PC-3 (cell line): ENCODE data around the gene TMEM129.

ENCODE experiments used
- CTCF ChIP-seq: fragments of 300-600 bp; sonication (generic); conservative IDR thresholded peaks from 2 replicates; pipeline ENCODE4 v1.5.1; 2017; ENCODE audit warnings: antibody characterized with exemption, low read depth, mild to moderate bottlenecking, low read length
- EZH2 ChIP-seq: fragments of 300-600 bp; sonication (generic); IDR thresholded peaks from one replicate; pipeline ENCODE4 v1.6.1; 2017; ENCODE audit warnings: antibody characterized with exemption, mild to moderate bottlenecking, low read length; ENCODE audit not compliant: unreplicated experiment
- EZH2phosphoT487 ChIP-seq: fragments of 300-600 bp; sonication (generic); IDR thresholded peaks from 2 replicates; pipeline ENCODE4 v1.6.1; 2018; ENCODE audit warnings: mild to moderate bottlenecking, antibody characterized with exemption, low read length, borderline replicate concordance

- TF ChIP-seq CTCF (no peak), EZH2 (no peak), EZH2phosphoT487 (no peak)
Measured at GRCh38 chr4:1756079-1756478, 35.0 kb upstream of the TMEM129 start.
